Keratinocyte (primary cell): Measurements from ENCODE around the gene PCK1. TPM values are rescaled to one million over a fixed set of nuclear protein-coding genes. Genes with fewer than 3 reads are reported as not detected.

Source experiments
- DNase-seq: peaks from one replicate; pipeline ENCODE4 v3.0.0-alpha.2; 2011; ENCODE audit warnings: low read depth, missing footprints, low spot score
- FAIRE-seq: peaks from 2 replicates; lab custom pipeline; 2011; peaks lifted over from hg19 to GRCh38; lab: Jason Lieb, UNC
- H2AFZ ChIP-seq: 2 replicates; pipeline ENCODE4 v1.6.0; 2012; ENCODE audit warnings: low read length, control low read depth, inconsistent platforms; ENCODE audit not compliant: control insufficient read depth
- H3K27ac ChIP-seq: 2 replicates; pipeline ENCODE4 v1.5.1; 2011; ENCODE audit warnings: low read length; ENCODE audit not compliant: control insufficient read depth, insufficient read depth
- H3K27me3 ChIP-seq: 3 replicates; pipeline ENCODE4 v1.6.0; 2011; ENCODE audit warnings: low read length; ENCODE audit not compliant: control insufficient read depth, insufficient read depth; ENCODE audit errors: extremely low read depth
- H3K36me3 ChIP-seq, 2 experiments: 2 replicates in 1 of 2; 3 replicates in 1 of 2; pipeline ENCODE4 v1.5.1; 2011; ENCODE audit warnings: low read length in 2 of 2, mild to moderate bottlenecking in 1 of 2; ENCODE audit not compliant: control insufficient read depth in 2 of 2, insufficient read depth in 2 of 2; ENCODE audit errors: extremely low read depth in 1 of 2
- H3K4me1 ChIP-seq: 3 replicates; pipeline ENCODE4 v1.5.1; 2011; ENCODE audit warnings: low read length; ENCODE audit not compliant: control insufficient read depth, insufficient read depth; ENCODE audit errors: extremely low read depth
- H3K4me2 ChIP-seq: 3 replicates; pipeline ENCODE4 v1.6.0; 2011; ENCODE audit warnings: low read depth, low read length; ENCODE audit not compliant: control insufficient read depth, insufficient read depth; ENCODE audit errors: extremely low read depth
- H3K4me3 ChIP-seq, 3 experiments: fragments of 200-600 bp in 1 of 3; sonication (generic) in 1 of 3; 2 replicates in 2 of 3; 3 replicates in 1 of 3; pipeline ENCODE4 v1.5.1; 2011 to 2016; ENCODE audit warnings: low read length in 3 of 3, mild to moderate bottlenecking in 3 of 3, control low read depth in 2 of 3, inconsistent platforms in 1 of 3, low read depth in 1 of 3, mixed read lengths in 1 of 3, mixed run types in 1 of 3, moderate library complexity in 1 of 3; ENCODE audit not compliant: control insufficient read depth in 2 of 3, insufficient read depth in 2 of 3; ENCODE audit errors: extremely low read depth in 1 of 3
- H3K79me2 ChIP-seq: 2 replicates; pipeline ENCODE4 v1.6.0; 2012; ENCODE audit warnings: low read length; ENCODE audit not compliant: control insufficient read depth, insufficient read depth
- H3K9ac ChIP-seq: 3 replicates; pipeline ENCODE4 v1.6.0; 2011; ENCODE audit warnings: low read length; ENCODE audit not compliant: control insufficient read depth, insufficient read depth; ENCODE audit errors: extremely low read depth
- H3K9me1 ChIP-seq: 3 replicates; pipeline ENCODE4 v1.6.0; 2011; ENCODE audit warnings: low read length; ENCODE audit not compliant: control insufficient read depth, insufficient read depth; ENCODE audit errors: extremely low read depth
- H3K9me3 ChIP-seq: 2 replicates; pipeline ENCODE4 v1.5.1; 2012; ENCODE audit warnings: low read depth, low read length; ENCODE audit not compliant: control insufficient read depth
- H4K20me1 ChIP-seq: 3 replicates; pipeline ENCODE4 v1.6.0; 2011; ENCODE audit warnings: low read length; ENCODE audit not compliant: control insufficient read depth, insufficient read depth; ENCODE audit errors: extremely low read depth
- CTCF ChIP-seq, 3 experiments: IDR thresholded peaks in 1 of 3; conservative IDR thresholded peaks in 1 of 3; optimal IDR thresholded peaks in 1 of 3; 2 replicates in 2 of 3; 3 replicates in 1 of 3; pipeline versions ENCODE3 to v1.5.1; 2011; ENCODE audit warnings: low read length in 3 of 3, mild to moderate bottlenecking in 3 of 3, moderate library complexity in 2 of 3, control low read depth in 1 of 3, inconsistent platforms in 1 of 3; ENCODE audit not compliant: insufficient read depth in 2 of 3; ENCODE audit errors: extremely low read depth in 1 of 3
- EZH2 ChIP-seq: IDR thresholded peaks from one replicate; pipeline ENCODE4 v1.6.1; 2012; ENCODE audit warnings: inconsistent platforms, mild to moderate bottlenecking, low read length, moderate library complexity
- dilution Hi-C: fragments of 300-500 bp; cut with MboI; formaldehyde crosslinking; loops from one replicate; pipeline ENCODE4 v1.7.0; 2020; ENCODE audit warnings: low sequenced_read_pairs; ENCODE audit not compliant: extremely low pct_ligation_motif_present
- polyA plus RNA-seq, 5 experiments: library from polyadenylated mRNA; depleted of rRNA in 3 of 5; stranded (reverse) in 3 of 5; stranded (forward) in 1 of 5; unstranded in 1 of 5; fragments of >200 nt; gene quantifications; 1 replicate in 1 of 5; 2 replicates in 3 of 5; 3 replicates in 1 of 5; pipeline versions ENCODE4 v1.2.1 to v1.2.3, GENCODE V29; 2011 to 2012; ENCODE audit warnings: missing spikeins in 2 of 5, low read depth in 1 of 5, low replicate concordance in 1 of 5

PCK1 gene
- polyA plus RNA-seq, 1 donor (not counting 4 experiments of a cell fraction or from before 2014, with no cell fraction given): not detected

DNA sequence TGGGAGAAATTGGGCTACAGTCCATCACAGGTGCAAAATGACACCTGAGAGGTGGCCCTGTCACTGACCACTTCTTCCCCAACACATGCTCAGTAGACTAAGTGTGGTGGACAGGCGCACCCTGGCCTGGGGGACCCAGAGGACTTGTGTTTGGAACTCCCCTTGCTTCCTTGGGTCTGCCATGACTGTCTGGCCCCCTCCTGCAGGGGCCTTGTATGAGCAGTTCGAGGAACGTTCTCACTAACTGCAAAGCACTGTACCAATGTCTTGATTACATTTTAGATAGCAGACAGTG lies 4.0 kb upstream of the PCK1 start:
- DNase-seq (no peak), FAIRE-seq (no peak)
- H2AFZ ChIP-seq: no peak overlapping the region
- H3K27me3 ChIP-seq: peaks cover 62% of the 10 kb centered on the region
- no peak overlapping the region for H3K9ac ChIP-seq
- no peaks in the 10 kb centered on the region for H3K9me3 ChIP-seq
- no peak overlapping the region for H3K4me3 ChIP-seq
- H3K4me2 ChIP-seq: no peak overlapping the region
- H3K9me1 ChIP-seq: no peaks in the 10 kb centered on the region
- no peaks in the 10 kb centered on the region for H3K79me2 ChIP-seq
- no peak overlapping the region for H3K27ac ChIP-seq
- dilution Hi-C loops: no loop called here
- H3K4me1 ChIP-seq: no peaks in the 10 kb centered on the region
- no peaks in the 10 kb centered on the region for H3K36me3 ChIP-seq
- H4K20me1 ChIP-seq: no peaks in the 10 kb centered on the region
- TF ChIP-seq CTCF (optimal IDR thresholded peaks at IDR 0.05 in 1 of 3, IDR thresholded peaks at IDR 0.05 in 1 of 3, conservative IDR thresholded peaks at IDR 0.05 in 1 of 3; ENCODE audit: extremely low read depth in 1 of 3, insufficient read depth in 2 of 3, low read length in 3 of 3) (no peak), EZH2 (no peak)

GRCh38 chr20:57557926-57558613 lies 2.8 kb upstream of the PCK1 start:
- dilution Hi-C loops: no loop called here

More at GRCh38 chr20:57557926-57558613, 2.8 kb upstream of the PCK1 start:
- Histone ChIP-seq H4K20me1 (no peaks in the 10 kb centered on the region), H3K9me1 (no peaks in the 10 kb centered on the region), H3K27me3 (peaks cover 63% of the 10 kb centered on the region), H3K27ac (no peak overlapping the region), H3K4me2 (no peak overlapping the region), H3K9me3 (no peaks in the 10 kb centered on the region), H3K4me1 (no peaks in the 10 kb centered on the region), H3K36me3 (no peaks in the 10 kb centered on the region), H2AFZ (no peak overlapping the region), H3K79me2 (no peaks in the 10 kb centered on the region), H3K9ac (no peak overlapping the region), H3K4me3 (no peak overlapping the region)
- FAIRE-seq: no peak
- TF ChIP-seq EZH2 (no peak), CTCF (optimal IDR thresholded peaks at IDR 0.05 in 1 of 3, IDR thresholded peaks at IDR 0.05 in 1 of 3, conservative IDR thresholded peaks at IDR 0.05 in 1 of 3; ENCODE audit: extremely low read depth in 1 of 3, insufficient read depth in 2 of 3, low read length in 3 of 3) (no peak)
- no peak for DNase-seq
